CD14-positive monocyte (primary cell): Measurements from ENCODE around the gene CDC25C. TPM values are rescaled to one million over a fixed set of nuclear protein-coding genes. Genes with fewer than 3 reads are reported as not detected.
A peak's percentile ranks its signal among the peaks of the same experiment; 100 is the strongest.

Source experiments
- DNase-seq, 3 donors: peaks; one replicate each; pipeline ENCODE4 v3.0.0-alpha.2; 2011 to 2022
- H2AFZ ChIP-seq: 2 replicates; pipeline ENCODE4 v1.6.0; 2012; ENCODE audit warnings: mild to moderate bottlenecking, low read depth, low read length, inconsistent platforms; ENCODE audit not compliant: insufficient read depth, poor library complexity, severe bottlenecking
- H3K27ac ChIP-seq, 2 donors: 1 replicate in 1 of 2; 2 replicates in 1 of 2; pipeline ENCODE4 v1.5.1; 2012 to 2013; ENCODE audit warnings: low read length in 2 of 2, control low read depth in 1 of 2, inconsistent platforms in 1 of 2, low read depth in 1 of 2, mild to moderate bottlenecking in 1 of 2
- H3K27me3 ChIP-seq, 2 donors: one replicate each; pipeline versions ENCODE4 v1.6.0 to v1.6.1; 2011 to 2013; ENCODE audit warnings: low read length in 2 of 2; ENCODE audit not compliant: control insufficient read depth in 2 of 2, insufficient read depth in 2 of 2
- H3K36me3 ChIP-seq, 2 donors: replicated peaks in 1 of 2; 1 replicate in 1 of 2; 2 replicates in 1 of 2; pipeline versions ENCODE4 v1.5.1 to v1.6.1; 2012 to 2013; ENCODE audit warnings: low read length in 2 of 2, control low read depth in 1 of 2, inconsistent platforms in 1 of 2, mild to moderate bottlenecking in 1 of 2; ENCODE audit not compliant: insufficient read depth in 2 of 2, control insufficient read depth in 1 of 2
- H3K4me1 ChIP-seq, 2 donors: 1 replicate in 1 of 2; 2 replicates in 1 of 2; pipeline versions ENCODE4 v1.5.1 to v1.6.1; 2012 to 2013; ENCODE audit warnings: low read length in 2 of 2, control low read depth in 1 of 2, inconsistent platforms in 1 of 2, mild to moderate bottlenecking in 1 of 2, moderate library complexity in 1 of 2; ENCODE audit not compliant: insufficient read depth in 2 of 2, control insufficient read depth in 1 of 2
- H3K4me2 ChIP-seq: replicated peaks from 2 replicates; pipeline ENCODE3; 2012; ENCODE audit warnings: low read length, moderate library complexity, mild to moderate bottlenecking; ENCODE audit not compliant: poor library complexity, severe bottlenecking; ENCODE audit errors: extremely low read depth
- H3K4me3 ChIP-seq, 3 experiments: fragments of 200-600 bp in 1 of 3; sonication (generic) in 1 of 3; replicated peaks in 1 of 3; 1 replicate in 2 of 3; 2 replicates in 1 of 3; pipeline ENCODE4 v1.5.1; 2011 to 2013; ENCODE audit warnings: low read length in 3 of 3, mild to moderate bottlenecking in 3 of 3, control low read depth in 2 of 3, low read depth in 2 of 3, inconsistent platforms in 1 of 3, moderate library complexity in 1 of 3
- H3K79me2 ChIP-seq: 2 replicates; pipeline ENCODE4 v1.6.0; 2012; ENCODE audit warnings: mild to moderate bottlenecking, control low read depth, inconsistent platforms, low read length, moderate library complexity; ENCODE audit not compliant: insufficient read depth
- H3K9ac ChIP-seq: 2 replicates; pipeline ENCODE4 v1.6.0; 2017; ENCODE audit warnings: low read length, mild to moderate bottlenecking; ENCODE audit not compliant: insufficient read depth, poor library complexity, severe bottlenecking
- H3K9me3 ChIP-seq, 2 donors: replicated peaks in 1 of 2; 1 replicate in 1 of 2; 2 replicates in 1 of 2; pipeline versions ENCODE4 v1.5.1 to v1.6.1; 2012 to 2013; ENCODE audit warnings: low read length in 2 of 2, control low read depth in 1 of 2; ENCODE audit not compliant: control insufficient read depth in 1 of 2, insufficient read depth in 1 of 2
- H4K20me1 ChIP-seq: 2 replicates; pipeline ENCODE4 v1.6.0; 2012; ENCODE audit warnings: mild to moderate bottlenecking, low read length, control low read depth, moderate library complexity; ENCODE audit not compliant: insufficient read depth
- H3K27ac Mint-ChIP-seq, 7 donors: one replicate each; pipeline ENCODE4 v1.8.0; 2020; ENCODE audit warnings: mild to moderate bottlenecking in 7 of 7, mixed read lengths in 7 of 7, moderate library complexity in 6 of 7, inconsistent platforms in 2 of 7
- H3K27me3 Mint-ChIP-seq, 3 donors: one replicate each; pipeline ENCODE4 v1.8.0; 2021 to 2022; ENCODE audit warnings: low read depth in 3 of 3, mild to moderate bottlenecking in 3 of 3, mixed read lengths in 3 of 3, moderate library complexity in 3 of 3, inconsistent platforms in 1 of 3
- H3K36me3 Mint-ChIP-seq, 2 donors: one replicate each; pipeline ENCODE4 v1.8.0; 2020; ENCODE audit warnings: mixed read lengths in 2 of 2, inconsistent platforms in 1 of 2, mild to moderate bottlenecking in 1 of 2
- H3K4me1 Mint-ChIP-seq: one replicate; pipeline ENCODE4 v1.8.0; 2020; ENCODE audit warnings: mild to moderate bottlenecking, mixed read lengths
- H3K4me3 Mint-ChIP-seq, 2 donors: one replicate each; pipeline ENCODE4 v1.8.0; 2020; ENCODE audit warnings: mild to moderate bottlenecking in 2 of 2, mixed read lengths in 2 of 2, moderate library complexity in 1 of 2
- H3K9me3 Mint-ChIP-seq, 7 donors: one replicate each; pipeline ENCODE4 v1.8.0; 2020 to 2022; ENCODE audit warnings: mixed read lengths in 7 of 7, mild to moderate bottlenecking in 6 of 7, moderate library complexity in 6 of 7, inconsistent platforms in 2 of 7
- CTCF ChIP-seq: fragments of 200-600 bp; IDR thresholded peaks from one replicate; pipeline ENCODE4 v1.8.0; 2022; ENCODE audit warnings: antibody characterized with exemption, mild to moderate bottlenecking
- WGBS: methylation state at CpG from one replicate; pipeline ENCODE4 v1.1.5; 2013; ENCODE audit warnings: missing lambda C conversion rate; ENCODE audit not compliant: insufficient coverage; 5-methylcytosine and 5-hydroxymethylcytosine counted together
- intact Hi-C, 2 donors: fragments of 100-400 bp; cut with micrococcal nuclease; formaldehyde crosslinking; loops; one replicate each; pipeline versions ENCODE4 v1.15.0 to v1.15.1; 2023
- polyA plus RNA-seq, 3 donors: library from polyadenylated mRNA; depleted of rRNA in 1 of 3; unstranded in 2 of 3; stranded (reverse) in 1 of 3; fragments of 300-500 nt in 2 of 3; fragments of >200 nt in 1 of 3; fragmentation: Illumina TruSeq in 2 of 3; gene quantifications; 1 replicate in 2 of 3; 2 replicates in 1 of 3; pipeline ENCODE4 v1.2.3, GENCODE V29; 2012 to 2021

The CDC25C gene
- polyA plus RNA-seq, 3 donors: not detected

- Histone ChIP-seq H3K36me3 (peaks cover 8 to 21% of the 10 kb centered on the region in 2 donors), H3K9ac (peak overlapping the region; percentile 69), H3K4me2 (peak overlapping the region; percentile 83), H3K27ac (peak overlapping the region; percentile 83 to 97), H2AFZ (peak overlapping the region; percentile 57), H4K20me1 (peaks cover 3% of the 10 kb centered on the region), H3K9me3 (no peaks in the 10 kb centered on the region), H3K79me2 (peaks cover 92% of the 10 kb centered on the region), H3K27me3 (no peaks in the 10 kb centered on the region), H3K4me1 (peaks cover 51 to 68% of the 10 kb centered on the region in 2 donors), H3K4me3 (peak overlapping the region; percentile 23 to 89 (median 77))
- Mint-ChIP-seq H3K27me3 (peaks cover 0 to 1% (median 0%) of the 10 kb centered on the region in 3 donors), H3K27ac (peak overlapping the region; percentile 96 to 100 (median 99)), H3K9me3 (no peaks in the 10 kb centered on the region), H3K4me3 (peak overlapping the region; percentile 79 to 86), H3K36me3 (peaks cover 19 to 22% of the 10 kb centered on the region in 2 donors), H3K4me1 (peaks cover 60% of the 10 kb centered on the region)
- intact Hi-C loops: loop anchor here (2.0 kb wide), 1 partner anchor 16 kb away; the partner anchor contains the start of gene KDM3B (in 2 of the 2)
- TF ChIP-seq CTCF: no peak
- peak; percentile 75 to 82 (median 76) for DNase-seq
- 8% methylated on average over 5 of the region's 5 CpGs for WGBS
Observed at GRCh38 chr5:138369261-138369660, 37.7 kb upstream of the CDC25C start.

DNA sequence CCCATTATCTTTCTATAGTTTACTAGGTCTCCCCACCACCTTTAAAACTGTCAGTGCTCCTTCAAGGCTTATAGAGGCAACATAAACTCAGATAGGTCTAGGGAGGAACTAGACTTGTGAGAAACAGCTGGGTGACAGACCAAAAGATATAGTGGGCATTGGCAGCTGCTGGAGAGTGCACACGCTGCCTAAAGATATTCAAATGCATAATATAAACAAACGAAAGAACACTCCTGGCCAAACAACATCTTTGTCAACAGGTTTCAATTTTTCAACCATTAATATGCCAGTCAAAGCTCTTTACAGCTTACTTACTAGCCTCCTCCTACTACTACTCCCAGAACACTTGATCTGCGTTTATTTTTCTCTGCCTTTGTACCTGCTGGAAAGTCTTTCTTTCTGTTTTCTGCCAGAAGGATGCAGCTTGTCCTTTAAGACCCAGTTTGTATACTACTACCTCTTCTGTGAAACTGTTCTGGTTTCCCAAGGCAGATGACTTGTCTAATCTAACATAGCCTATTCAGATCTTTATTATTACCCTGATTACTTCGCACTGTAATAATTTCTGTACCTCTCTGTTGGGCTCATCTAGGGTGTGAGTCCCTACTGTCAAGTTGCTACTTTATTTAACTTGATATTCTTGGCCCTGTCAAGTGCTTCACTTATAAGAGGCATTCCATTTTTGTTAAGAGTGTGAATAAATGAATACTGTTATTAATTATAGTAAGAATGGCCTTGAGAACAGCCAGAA is 35.2 kb upstream of the CDC25C start:
- no peaks in the 10 kb centered on the region for H3K36me3 ChIP-seq
- H2AFZ ChIP-seq: no peak overlapping the region
- H3K9me3 ChIP-seq: no peaks in the 10 kb centered on the region
- no peak overlapping the region for H3K9ac ChIP-seq
- H3K27me3 Mint-ChIP-seq: peaks cover 0 to 1% (median 0%) of the 10 kb centered on the region in 3 donors
- no peak overlapping the region for H3K4me3 ChIP-seq
- peaks cover 7 to 16% of the 10 kb centered on the region in 2 donors for H3K36me3 Mint-ChIP-seq
- H3K27me3 ChIP-seq: no peaks in the 10 kb centered on the region
- no peak for TF ChIP-seq CTCF
- peaks cover 92% of the 10 kb centered on the region for H3K79me2 ChIP-seq
- H3K27ac ChIP-seq: peak overlapping the region; percentile 36 to 97
- H3K27ac Mint-ChIP-seq: peak overlapping the region; percentile 61 to 87 (median 78)
- H3K9me3 Mint-ChIP-seq: no peaks in the 10 kb centered on the region
- DNase-seq: no peak
- WGBS: 58% methylated on average over 1 of the region's 4 CpGs
- peaks cover 52 to 58% of the 10 kb centered on the region in 2 donors for H3K4me1 ChIP-seq
- H3K4me1 Mint-ChIP-seq: peaks cover 55% of the 10 kb centered on the region
- no peak overlapping the region for H3K4me3 Mint-ChIP-seq
- intact Hi-C loops: no loop called here
- H4K20me1 ChIP-seq: peaks cover 6% of the 10 kb centered on the region
- H3K4me2 ChIP-seq: peak overlapping the region; percentile 9
